RWPE2 (cell line): ENCODE results near the gene OR6N1.

Experiments used
- ATAC-seq: fragments of 200-7000 bp; cut with Tn5 transposase; 3 replicates; pipeline ENCODE4 v1.9.1; 2021; ENCODE audit warnings: low read depth
- DNase-seq: peaks from one replicate; pipeline ENCODE4 v3.0.0-alpha.2; 2020; ENCODE audit warnings: low spot score
- H3K27ac ChIP-seq: fragments of 450-650 bp; 2 replicates; pipeline ENCODE4 v1.5.1; 2017; ENCODE audit warnings: mild to moderate bottlenecking; ENCODE audit not compliant: poor library complexity, severe bottlenecking
- H3K27me3 ChIP-seq: fragments of 250-450 bp; sonication (Bioruptor Pico); 2 replicates; pipeline ENCODE4 v1.5.1; 2021; ENCODE audit warnings: mild to moderate bottlenecking, moderate library complexity; ENCODE audit not compliant: insufficient read depth, poor library complexity, severe bottlenecking
- H3K36me3 ChIP-seq: fragments of 250-450 bp; sonication (Bioruptor Pico); 2 replicates; pipeline ENCODE4 v1.5.1; 2020; ENCODE audit warnings: low read depth, mild to moderate bottlenecking, moderate library complexity
- H3K4me1 ChIP-seq: fragments of 250-450 bp; sonication (Bioruptor Pico); 2 replicates; pipeline ENCODE4 v1.5.1; 2021; ENCODE audit warnings: mild to moderate bottlenecking, moderate library complexity; ENCODE audit not compliant: insufficient read depth, poor library complexity, severe bottlenecking
- H3K4me3 ChIP-seq: fragments of 250-450 bp; sonication (Bioruptor Pico); 2 replicates; pipeline ENCODE4 v1.5.1; 2021; ENCODE audit warnings: mild to moderate bottlenecking, moderate library complexity; ENCODE audit not compliant: severe bottlenecking
- H3K9me3 ChIP-seq: fragments of 250-450 bp; sonication (Bioruptor Pico); 2 replicates; pipeline ENCODE4 v1.5.1; 2021; ENCODE audit warnings: mild to moderate bottlenecking, moderate library complexity; ENCODE audit not compliant: severe bottlenecking
- CTCF ChIP-seq: fragments of 450-650 bp; IDR thresholded peaks from one replicate; pipeline ENCODE4 v1.5.1; 2017; ENCODE audit warnings: mild to moderate bottlenecking, moderate library complexity; ENCODE audit not compliant: poor library complexity, severe bottlenecking

The OR6N1 gene

GRCh38 chr1:158719664-158720063 lies 52.3 kb downstream of the OR6N1 start:
- no peak for TF ChIP-seq CTCF
- ATAC-seq (no peak), DNase-seq (no peak)
- no peaks in the 10 kb centered on the region for H3K36me3 ChIP-seq
- H3K9me3 ChIP-seq = no peaks in the 10 kb centered on the region
- no peak overlapping the region for H3K4me3 ChIP-seq
- no peak overlapping the region for H3K27ac ChIP-seq
- H3K4me1 ChIP-seq = no peaks in the 10 kb centered on the region
- peaks cover 21% of the 10 kb centered on the region for H3K27me3 ChIP-seq

- Histone ChIP-seq H3K4me3 (no peak overlapping the region), H3K27me3 (peaks cover 11% of the 10 kb centered on the region), H3K9me3 (no peaks in the 10 kb centered on the region), H3K36me3 (no peaks in the 10 kb centered on the region), H3K27ac (no peak overlapping the region), H3K4me1 (no peaks in the 10 kb centered on the region)
- no peak for ATAC-seq
- no peak for TF ChIP-seq CTCF
- DNase-seq = no peak
Measured at GRCh38 chr1:158717344-158717743, 54.7 kb downstream of the OR6N1 start.

- no peaks in the 10 kb centered on the region for H3K4me1 ChIP-seq
- no peaks in the 10 kb centered on the region for H3K9me3 ChIP-seq
- ATAC-seq (no peak), DNase-seq (no peak)
- no peak overlapping the region for H3K27ac ChIP-seq
- peaks cover 12% of the 10 kb centered on the region for H3K27me3 ChIP-seq
- H3K4me3 ChIP-seq = no peak overlapping the region
- no peaks in the 10 kb centered on the region for H3K36me3 ChIP-seq
- TF ChIP-seq CTCF = no peak
Measured at GRCh38 chr1:158716335-158716734, 55.7 kb downstream of the OR6N1 start.

- Histone ChIP-seq H3K27ac (no peak overlapping the region), H3K4me3 (no peak overlapping the region), H3K27me3 (peaks cover 15% of the 10 kb centered on the region), H3K9me3 (no peaks in the 10 kb centered on the region), H3K4me1 (no peaks in the 10 kb centered on the region), H3K36me3 (no peaks in the 10 kb centered on the region)
- DNase-seq (no peak), ATAC-seq (no peak)
- no peak for TF ChIP-seq CTCF
Measured at GRCh38 chr1:158714754-158715153, 57.2 kb downstream of the OR6N1 start.
